Liver (tissue), 9 donors: Measurements from ENCODE around the gene HERPUD2. TPM values are rescaled to one million over a fixed set of nuclear protein-coding genes. Genes with fewer than 3 reads are reported as not detected.
A peak's percentile ranks its signal among the peaks of the same experiment; 100 is the strongest.

Source experiments
- DNase-seq: peaks from one replicate; pipeline ENCODE4 v3.0.0-alpha.2; 2017; ENCODE audit warnings: low spot score
- H3K27ac ChIP-seq, 2 donors: one replicate each; pipeline ENCODE4 v1.7.0; 2013; ENCODE audit warnings: inconsistent platforms in 2 of 2, low read length in 2 of 2, control low read depth in 1 of 2, low read depth in 1 of 2, mild to moderate bottlenecking in 1 of 2
- H3K27me3 ChIP-seq, 4 donors: one replicate each; pipeline versions ENCODE4 v1.6.1 to v1.7.0; 2013; ENCODE audit warnings: low read length in 3 of 4, inconsistent platforms in 1 of 4, mild to moderate bottlenecking in 1 of 4, moderate library complexity in 1 of 4; ENCODE audit not compliant: control insufficient read depth in 4 of 4, insufficient read depth in 4 of 4
- H3K36me3 ChIP-seq, 4 donors: one replicate each; pipeline versions ENCODE4 v1.6.1 to v1.7.0; 2013; ENCODE audit warnings: low read length in 3 of 4, mild to moderate bottlenecking in 3 of 4, low read depth in 1 of 4, moderate library complexity in 1 of 4; ENCODE audit not compliant: control insufficient read depth in 4 of 4, insufficient read depth in 3 of 4
- H3K4me1 ChIP-seq, 4 donors: one replicate each; pipeline versions ENCODE4 v1.6.1 to v1.7.0; 2013; ENCODE audit warnings: low read length in 3 of 4, mild to moderate bottlenecking in 3 of 4, moderate library complexity in 1 of 4; ENCODE audit not compliant: control insufficient read depth in 4 of 4, insufficient read depth in 4 of 4
- H3K4me3 ChIP-seq, 3 donors: one replicate each; pipeline versions ENCODE4 v1.6.1 to v1.7.0; 2013; ENCODE audit warnings: low read length in 3 of 3, control low read depth in 1 of 3, low read depth in 1 of 3, mild to moderate bottlenecking in 1 of 3
- H3K9ac ChIP-seq, 2 donors: one replicate each; pipeline ENCODE4 v1.7.0; 2013; ENCODE audit warnings: low read length in 2 of 2, mild to moderate bottlenecking in 2 of 2, moderate library complexity in 2 of 2, control low read depth in 1 of 2, low read depth in 1 of 2
- H3K9me3 ChIP-seq, 4 donors: one replicate each; pipeline versions ENCODE4 v1.6.1 to v1.7.0; 2013; ENCODE audit warnings: low read length in 3 of 4; ENCODE audit not compliant: control insufficient read depth in 4 of 4
- FOXA1 ChIP-seq: IDR thresholded peaks from 2 replicates; pipeline ENCODE4 v1.6.1; 2016; ENCODE audit warnings: antibody characterized with exemption
- FOXA2 ChIP-seq: IDR thresholded peaks from 2 replicates; pipeline ENCODE4 v1.6.1; 2016; ENCODE audit warnings: antibody characterized with exemption
- GABPA ChIP-seq, 2 donors: IDR thresholded peaks in 1 of 2; conservative IDR thresholded peaks in 1 of 2; 2 replicates each; pipeline ENCODE4 v1.6.1; 2016; ENCODE audit warnings: antibody characterized with exemption in 2 of 2, mild to moderate bottlenecking in 1 of 2, moderate library complexity in 1 of 2
- HNF4A ChIP-seq, 2 donors: conservative IDR thresholded peaks; 2 replicates each; pipeline ENCODE4 v1.6.1; 2016; ENCODE audit warnings: antibody characterized with exemption in 2 of 2, mild to moderate bottlenecking in 2 of 2
- HNF4G ChIP-seq: IDR thresholded peaks from 2 replicates; pipeline ENCODE4 v1.6.1; 2016; ENCODE audit warnings: antibody characterized with exemption
- JUND ChIP-seq, 2 donors: IDR thresholded peaks; 2 replicates each; pipeline ENCODE4 v1.6.1; 2016; ENCODE audit warnings: antibody characterized with exemption in 2 of 2
- NR2F2 ChIP-seq: IDR thresholded peaks from 2 replicates; pipeline ENCODE4 v1.6.1; 2016; ENCODE audit warnings: antibody characterized with exemption
- RAD21 ChIP-seq, 2 donors: IDR thresholded peaks; 2 replicates each; pipeline ENCODE4 v1.6.1; 2016; ENCODE audit warnings: antibody characterized with exemption in 2 of 2, mild to moderate bottlenecking in 2 of 2
- RXRA ChIP-seq, 2 donors: IDR thresholded peaks; 2 replicates each; pipeline ENCODE4 v1.6.1; 2017 to 2018; ENCODE audit warnings: antibody characterized with exemption in 2 of 2, mild to moderate bottlenecking in 1 of 2
- SP1 ChIP-seq: IDR thresholded peaks from 2 replicates; pipeline ENCODE4 v1.6.1; 2018; ENCODE audit warnings: antibody characterized with exemption, mild to moderate bottlenecking
- TAF1 ChIP-seq: conservative IDR thresholded peaks from 2 replicates; pipeline ENCODE4 v1.6.1; 2016; ENCODE audit warnings: antibody characterized with exemption, mild to moderate bottlenecking
- YY1 ChIP-seq: IDR thresholded peaks from 2 replicates; pipeline ENCODE4 v1.6.1; 2016; ENCODE audit warnings: antibody characterized with exemption, mild to moderate bottlenecking
- WGBS: extraction: QIAGEN DNeasy Blood & Tissue Kit; methylation state at CpG from one replicate; pipeline ENCODE4 v1.1.7; 2013; 5-methylcytosine and 5-hydroxymethylcytosine counted together
- polyA plus RNA-seq, 2 donors: library from polyadenylated mRNA; stranded (reverse) in 1 of 2; unstranded in 1 of 2; fragments of 200-250 nt in 1 of 2; fragments of >200 nt in 1 of 2; fragmentation: Nextera tagmentation in 1 of 2; extraction: Ambion mirVana in 1 of 2; gene quantifications; one replicate each; pipeline versions ENCODE4 v1.2.1 to v1.2.3, GENCODE V29; 2013 to 2015
- total RNA-seq, 2 donors: library from RNA; depleted of rRNA; stranded (reverse); fragments of >200 nt; gene quantifications; one replicate each; pipeline ENCODE4 v1.2.3, GENCODE V29; 2014
- TF ChIP-seq, protein P1 (sequence below): IDR thresholded peaks from 2 replicates; pipeline ENCODE4 v1.6.1; 2016; ENCODE audit warnings: antibody characterized with exemption
- TF ChIP-seq, protein P2 (sequence below): IDR thresholded peaks from 2 replicates; pipeline ENCODE4 v1.6.1; 2016; ENCODE audit warnings: antibody characterized with exemption, mild to moderate bottlenecking
- TF ChIP-seq, protein P3 (sequence below): IDR thresholded peaks from 2 replicates; pipeline ENCODE4 v1.6.1; 2016; ENCODE audit warnings: antibody characterized with exemption
- TF ChIP-seq, protein P4 (sequence below): IDR thresholded peaks from 2 replicates; pipeline ENCODE4 v1.6.1; 2016; ENCODE audit warnings: antibody characterized with exemption
- TF ChIP-seq, protein P5 (sequence below): fragments of 150-350 bp; IDR thresholded peaks from 2 replicates; pipeline ENCODE4 v1.5.1; 2017; ENCODE audit warnings: improper control_type of control experiment, low read depth, low read length; ENCODE audit not compliant: missing input control
- donor health status: healthy.
- donor health status: healthy.
- donor health status: healthy.
- donor health status: healthy.
- donor health status: healthy.

The HERPUD2 gene
- total and polyA plus RNA-seq, 4 donors, result 9.7 to 22.0 (median 13.7) TPM

DNA sequence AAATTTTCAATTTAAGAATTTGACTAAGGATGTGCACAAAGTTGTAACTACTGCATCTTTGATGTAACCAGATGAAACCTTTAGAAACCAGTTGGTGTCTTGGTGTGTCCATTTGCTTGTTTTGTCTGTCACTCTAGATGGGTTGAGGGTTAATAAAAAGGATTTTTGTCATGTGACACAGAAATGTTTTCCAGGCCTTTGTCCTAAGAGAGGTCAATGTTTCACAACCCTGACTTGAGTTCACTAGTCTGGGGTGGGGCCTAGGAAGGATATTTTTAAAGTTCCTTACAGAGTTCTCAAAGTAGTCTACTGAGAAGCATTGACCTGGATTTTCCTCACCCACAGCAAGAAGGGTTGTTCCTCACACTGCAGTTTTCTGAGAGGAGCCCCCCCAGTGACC lies 90.3 kb downstream of the HERPUD2 start:
- no peak overlapping the region for H3K9ac ChIP-seq
- H3K36me3 ChIP-seq, result no peaks in the 10 kb centered on the region
- TF ChIP-seq RXRA (IDR thresholded peaks at IDR 0.05) (peak in 1 of 2 donors; percentile 53), JUND (IDR thresholded peaks at IDR 0.05) (no peak), GABPA (IDR thresholded peaks at IDR 0.05 in 1 of 2, conservative IDR thresholded peaks at IDR 0.05 in 1 of 2) (no peak), FOXA2 (no peak), HNF4A (conservative IDR thresholded peaks at IDR 0.05) (peak in 1 of 2 donors; percentile 22), HNF4G (no peak), FOXA1 (no peak), YY1 (no peak), SP1 (no peak), NR2F2 (no peak)
- TF ChIP-seq, protein P1, sequence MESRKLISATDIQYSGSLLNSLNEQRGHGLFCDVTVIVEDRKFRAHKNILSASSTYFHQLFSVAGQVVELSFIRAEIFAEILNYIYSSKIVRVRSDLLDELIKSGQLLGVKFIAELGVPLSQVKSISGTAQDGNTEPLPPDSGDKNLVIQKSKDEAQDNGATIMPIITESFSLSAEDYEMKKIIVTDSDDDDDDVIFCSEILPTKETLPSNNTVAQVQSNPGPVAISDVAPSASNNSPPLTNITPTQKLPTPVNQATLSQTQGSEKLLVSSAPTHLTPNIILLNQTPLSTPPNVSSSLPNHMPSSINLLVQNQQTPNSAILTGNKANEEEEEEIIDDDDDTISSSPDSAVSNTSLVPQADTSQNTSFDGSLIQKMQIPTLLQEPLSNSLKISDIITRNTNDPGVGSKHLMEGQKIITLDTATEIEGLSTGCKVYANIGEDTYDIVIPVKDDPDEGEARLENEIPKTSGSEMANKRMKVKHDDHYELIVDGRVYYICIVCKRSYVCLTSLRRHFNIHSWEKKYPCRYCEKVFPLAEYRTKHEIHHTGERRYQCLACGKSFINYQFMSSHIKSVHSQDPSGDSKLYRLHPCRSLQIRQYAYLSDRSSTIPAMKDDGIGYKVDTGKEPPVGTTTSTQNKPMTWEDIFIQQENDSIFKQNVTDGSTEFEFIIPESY, result no peak
- TF ChIP-seq, protein P2, sequence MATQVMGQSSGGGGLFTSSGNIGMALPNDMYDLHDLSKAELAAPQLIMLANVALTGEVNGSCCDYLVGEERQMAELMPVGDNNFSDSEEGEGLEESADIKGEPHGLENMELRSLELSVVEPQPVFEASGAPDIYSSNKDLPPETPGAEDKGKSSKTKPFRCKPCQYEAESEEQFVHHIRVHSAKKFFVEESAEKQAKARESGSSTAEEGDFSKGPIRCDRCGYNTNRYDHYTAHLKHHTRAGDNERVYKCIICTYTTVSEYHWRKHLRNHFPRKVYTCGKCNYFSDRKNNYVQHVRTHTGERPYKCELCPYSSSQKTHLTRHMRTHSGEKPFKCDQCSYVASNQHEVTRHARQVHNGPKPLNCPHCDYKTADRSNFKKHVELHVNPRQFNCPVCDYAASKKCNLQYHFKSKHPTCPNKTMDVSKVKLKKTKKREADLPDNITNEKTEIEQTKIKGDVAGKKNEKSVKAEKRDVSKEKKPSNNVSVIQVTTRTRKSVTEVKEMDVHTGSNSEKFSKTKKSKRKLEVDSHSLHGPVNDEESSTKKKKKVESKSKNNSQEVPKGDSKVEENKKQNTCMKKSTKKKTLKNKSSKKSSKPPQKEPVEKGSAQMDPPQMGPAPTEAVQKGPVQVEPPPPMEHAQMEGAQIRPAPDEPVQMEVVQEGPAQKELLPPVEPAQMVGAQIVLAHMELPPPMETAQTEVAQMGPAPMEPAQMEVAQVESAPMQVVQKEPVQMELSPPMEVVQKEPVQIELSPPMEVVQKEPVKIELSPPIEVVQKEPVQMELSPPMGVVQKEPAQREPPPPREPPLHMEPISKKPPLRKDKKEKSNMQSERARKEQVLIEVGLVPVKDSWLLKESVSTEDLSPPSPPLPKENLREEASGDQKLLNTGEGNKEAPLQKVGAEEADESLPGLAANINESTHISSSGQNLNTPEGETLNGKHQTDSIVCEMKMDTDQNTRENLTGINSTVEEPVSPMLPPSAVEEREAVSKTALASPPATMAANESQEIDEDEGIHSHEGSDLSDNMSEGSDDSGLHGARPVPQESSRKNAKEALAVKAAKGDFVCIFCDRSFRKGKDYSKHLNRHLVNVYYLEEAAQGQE, result no peak
- TF ChIP-seq, protein P3, sequence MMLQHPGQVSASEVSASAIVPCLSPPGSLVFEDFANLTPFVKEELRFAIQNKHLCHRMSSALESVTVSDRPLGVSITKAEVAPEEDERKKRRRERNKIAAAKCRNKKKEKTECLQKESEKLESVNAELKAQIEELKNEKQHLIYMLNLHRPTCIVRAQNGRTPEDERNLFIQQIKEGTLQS, result no peak
- TF ChIP-seq, protein P4, sequence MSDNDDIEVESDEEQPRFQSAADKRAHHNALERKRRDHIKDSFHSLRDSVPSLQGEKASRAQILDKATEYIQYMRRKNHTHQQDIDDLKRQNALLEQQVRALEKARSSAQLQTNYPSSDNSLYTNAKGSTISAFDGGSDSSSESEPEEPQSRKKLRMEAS, result no peak
- no peak overlapping the region for H3K4me3 ChIP-seq
- H3K27ac ChIP-seq, result no peak overlapping the region
- no peaks in the 10 kb centered on the region for H3K4me1 ChIP-seq
- no peaks in the 10 kb centered on the region for H3K27me3 ChIP-seq
- no peaks in the 10 kb centered on the region for H3K9me3 ChIP-seq
- DNase-seq, result no peak

DNA sequence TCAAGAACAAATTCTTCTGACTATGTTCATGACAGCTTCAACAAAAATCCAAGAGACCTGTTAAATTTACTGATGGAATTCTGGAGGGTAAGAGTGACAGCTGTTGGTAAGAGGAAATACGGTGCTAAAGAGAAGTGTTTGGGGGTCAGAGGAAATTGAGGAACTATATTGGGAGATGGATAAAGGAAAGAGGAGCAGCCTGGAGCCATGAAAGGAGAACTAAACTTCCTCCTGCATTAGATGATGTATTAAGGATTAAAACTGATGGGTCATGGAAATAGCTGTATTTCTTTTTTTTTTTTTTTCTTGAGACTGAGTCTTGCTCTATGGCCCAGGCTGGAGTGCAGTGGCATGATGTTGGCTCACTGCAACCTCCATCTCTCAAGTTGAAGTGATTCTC lies 95.3 kb downstream of the HERPUD2 start:
- no peaks in the 10 kb centered on the region for H3K4me1 ChIP-seq
- 79% methylated on average over 1 of the region's 1 CpG for WGBS
- no peaks in the 10 kb centered on the region for H3K36me3 ChIP-seq
- H3K27me3 ChIP-seq, result no peaks in the 10 kb centered on the region
- no peak overlapping the region for H3K27ac ChIP-seq
- H3K9ac ChIP-seq, result no peak overlapping the region
- no peak overlapping the region for H3K4me3 ChIP-seq
- no peaks in the 10 kb centered on the region for H3K9me3 ChIP-seq
- DNase-seq, result no peak
- no peak for TF ChIP-seq FOXA2
- no peak for TF ChIP-seq SP1
- no peak for TF ChIP-seq TAF1
- TF ChIP-seq, protein P1, result no peak
- TF ChIP-seq, protein P2, result no peak
- TF ChIP-seq, protein P3, result no peak
- no peak for TF ChIP-seq GABPA (IDR thresholded peaks at IDR 0.05 in 1 of 2, conservative IDR thresholded peaks at IDR 0.05 in 1 of 2)
- TF ChIP-seq, protein P4, result no peak
- TF ChIP-seq HNF4G, result no peak
- TF ChIP-seq, protein P5, sequence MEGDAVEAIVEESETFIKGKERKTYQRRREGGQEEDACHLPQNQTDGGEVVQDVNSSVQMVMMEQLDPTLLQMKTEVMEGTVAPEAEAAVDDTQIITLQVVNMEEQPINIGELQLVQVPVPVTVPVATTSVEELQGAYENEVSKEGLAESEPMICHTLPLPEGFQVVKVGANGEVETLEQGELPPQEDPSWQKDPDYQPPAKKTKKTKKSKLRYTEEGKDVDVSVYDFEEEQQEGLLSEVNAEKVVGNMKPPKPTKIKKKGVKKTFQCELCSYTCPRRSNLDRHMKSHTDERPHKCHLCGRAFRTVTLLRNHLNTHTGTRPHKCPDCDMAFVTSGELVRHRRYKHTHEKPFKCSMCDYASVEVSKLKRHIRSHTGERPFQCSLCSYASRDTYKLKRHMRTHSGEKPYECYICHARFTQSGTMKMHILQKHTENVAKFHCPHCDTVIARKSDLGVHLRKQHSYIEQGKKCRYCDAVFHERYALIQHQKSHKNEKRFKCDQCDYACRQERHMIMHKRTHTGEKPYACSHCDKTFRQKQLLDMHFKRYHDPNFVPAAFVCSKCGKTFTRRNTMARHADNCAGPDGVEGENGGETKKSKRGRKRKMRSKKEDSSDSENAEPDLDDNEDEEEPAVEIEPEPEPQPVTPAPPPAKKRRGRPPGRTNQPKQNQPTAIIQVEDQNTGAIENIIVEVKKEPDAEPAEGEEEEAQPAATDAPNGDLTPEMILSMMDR, result no peak
- TF ChIP-seq RXRA (IDR thresholded peaks at IDR 0.05), result no peak
- TF ChIP-seq RAD21 (IDR thresholded peaks at IDR 0.05), result no peak
- no peak for TF ChIP-seq JUND (IDR thresholded peaks at IDR 0.05)
